Measurements from ENCODE around the gene PKNOX1.
A peak's percentile ranks its signal among the peaks of the same experiment; 100 is the strongest.
"Not testable (repeated sequence)": the region's sequence is repeated elsewhere in the genome, so short reads cannot be mapped to it uniquely, and the experiment has no call there.

PKNOX1 gene

DNA sequence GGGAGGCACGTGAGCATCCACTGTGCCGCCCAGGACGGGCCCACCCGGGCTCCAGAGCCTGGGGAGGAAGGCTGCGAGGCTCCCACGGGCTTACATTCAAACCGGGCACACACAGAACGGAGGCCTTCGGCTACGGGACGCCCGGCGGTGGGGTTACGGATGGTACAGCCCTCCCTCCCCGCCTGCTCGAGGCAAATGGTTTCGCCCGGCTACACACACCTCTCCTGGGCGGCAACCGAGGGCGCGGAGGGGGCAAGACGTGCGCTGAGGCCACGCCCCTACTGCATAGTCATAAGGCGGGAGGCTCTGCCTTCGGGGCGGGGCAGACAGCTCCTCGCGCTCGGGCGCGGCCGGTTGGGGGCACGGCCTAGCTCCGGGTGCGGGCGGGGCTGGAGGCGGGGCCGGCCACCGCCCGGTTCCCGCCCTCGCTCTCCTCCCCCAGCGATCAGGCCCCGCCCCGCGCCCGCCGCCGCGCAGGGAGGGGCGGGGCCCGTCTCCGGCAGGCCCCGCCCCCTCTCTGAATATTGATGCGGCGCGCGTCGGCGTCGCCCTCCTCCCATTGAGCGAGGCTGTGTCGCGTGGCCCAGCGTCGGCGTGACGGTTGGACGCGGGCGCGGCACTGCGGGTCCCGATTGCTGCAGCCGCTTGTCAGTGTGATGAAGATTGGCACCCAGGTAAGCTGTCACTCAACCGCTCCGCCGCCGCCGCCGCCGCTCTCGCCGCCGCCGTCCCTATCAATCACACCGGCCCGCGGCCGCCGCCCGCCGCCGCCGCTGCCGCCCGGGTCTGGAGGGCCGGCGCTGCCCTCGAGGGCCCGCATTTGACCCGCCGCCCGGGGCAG, at the start of gene PKNOX1:
Gene PKNOX1 (plus strand): TSS at position 572 of the 841 bp plus-strand sequence. CDS start 29,820 bp downstream, outside the sequence.
- Histone ChIP-seq H3K4me1 (ENCODE audit: insufficient read depth, poor library complexity, severe bottlenecking) (peaks cover 7% of the 10 kb centered on the region), H3K36me3 (ENCODE audit: low read depth) (peaks cover 16% of the 10 kb centered on the region), H3K27ac (ENCODE audit: poor library complexity, severe bottlenecking) (peak within 1 kb of the TSS; percentile 82), H3K27me3 (ENCODE audit: insufficient read depth, poor library complexity, severe bottlenecking) (no peaks in the 10 kb centered on the region), H3K4me3 (ENCODE audit: severe bottlenecking) (peak within 1 kb of the TSS; percentile 54), H3K9me3 (ENCODE audit: severe bottlenecking) (no peaks in the 10 kb centered on the region)
- DNase-seq (ENCODE audit: low spot score) (peak; percentile 98), ATAC-seq (ENCODE audit: low read depth) (peak; percentile 86)
- TF ChIP-seq, protein P1, sequence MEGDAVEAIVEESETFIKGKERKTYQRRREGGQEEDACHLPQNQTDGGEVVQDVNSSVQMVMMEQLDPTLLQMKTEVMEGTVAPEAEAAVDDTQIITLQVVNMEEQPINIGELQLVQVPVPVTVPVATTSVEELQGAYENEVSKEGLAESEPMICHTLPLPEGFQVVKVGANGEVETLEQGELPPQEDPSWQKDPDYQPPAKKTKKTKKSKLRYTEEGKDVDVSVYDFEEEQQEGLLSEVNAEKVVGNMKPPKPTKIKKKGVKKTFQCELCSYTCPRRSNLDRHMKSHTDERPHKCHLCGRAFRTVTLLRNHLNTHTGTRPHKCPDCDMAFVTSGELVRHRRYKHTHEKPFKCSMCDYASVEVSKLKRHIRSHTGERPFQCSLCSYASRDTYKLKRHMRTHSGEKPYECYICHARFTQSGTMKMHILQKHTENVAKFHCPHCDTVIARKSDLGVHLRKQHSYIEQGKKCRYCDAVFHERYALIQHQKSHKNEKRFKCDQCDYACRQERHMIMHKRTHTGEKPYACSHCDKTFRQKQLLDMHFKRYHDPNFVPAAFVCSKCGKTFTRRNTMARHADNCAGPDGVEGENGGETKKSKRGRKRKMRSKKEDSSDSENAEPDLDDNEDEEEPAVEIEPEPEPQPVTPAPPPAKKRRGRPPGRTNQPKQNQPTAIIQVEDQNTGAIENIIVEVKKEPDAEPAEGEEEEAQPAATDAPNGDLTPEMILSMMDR (IDR thresholded peaks at IDR 0.05; ENCODE audit: poor library complexity, severe bottlenecking): no peak

DNA sequence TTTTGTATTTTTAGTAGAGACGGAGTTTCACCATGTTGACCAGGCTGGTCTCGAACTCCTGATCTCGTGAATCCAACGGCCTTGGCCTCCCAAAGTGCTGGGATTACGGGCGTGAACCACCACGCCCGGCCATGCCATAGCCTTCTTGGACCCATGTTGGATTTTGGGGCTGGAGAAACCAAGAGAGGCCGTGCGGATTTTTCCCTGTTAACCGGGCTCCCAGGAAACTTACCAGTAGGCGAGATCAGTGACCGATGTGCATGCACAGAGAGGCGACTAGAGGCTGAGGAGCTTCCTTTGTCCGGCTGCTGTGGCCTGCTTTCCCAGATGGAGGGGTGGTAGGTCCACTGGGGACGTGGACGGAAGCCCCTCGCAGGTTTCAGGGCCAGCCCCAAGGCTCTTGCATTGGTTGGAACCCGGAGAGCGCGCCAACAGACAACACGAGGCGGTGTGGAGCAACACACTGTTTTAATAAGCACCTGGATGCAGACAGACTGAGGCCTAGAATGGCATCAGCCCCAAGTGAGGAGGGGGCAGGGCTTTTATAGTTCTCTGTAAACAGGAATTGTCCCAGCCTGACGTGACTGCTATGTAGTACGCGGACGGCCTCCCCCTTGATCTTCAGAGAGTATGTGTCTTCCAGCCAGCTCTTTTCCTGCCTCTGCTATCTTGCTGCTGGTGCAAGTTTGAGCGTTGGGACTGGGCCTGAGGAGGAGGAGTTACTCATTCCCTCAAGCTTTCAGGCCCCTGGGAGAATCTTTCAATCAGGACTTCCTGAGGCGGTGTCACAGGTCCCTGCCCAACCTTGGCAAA, 49.0 kb upstream of the PKNOX1 start, which contains the start of gene ERVH48-1:
Gene ERVH48-1 (minus strand): TSS at position 517 of the 813 bp plus-strand sequence. CDS start 6,624 bp downstream, outside the sequence.
- H3K27ac ChIP-seq (ENCODE audit: poor library complexity, severe bottlenecking): peak within 1 kb of the TSS; percentile 32
- H3K27me3 ChIP-seq (ENCODE audit: insufficient read depth, poor library complexity, severe bottlenecking): no peaks in the 10 kb centered on the region
- H3K4me1 ChIP-seq (ENCODE audit: insufficient read depth, poor library complexity, severe bottlenecking): peaks cover 6% of the 10 kb centered on the region
- DNase-seq (ENCODE audit: low spot score) (no peak), ATAC-seq (ENCODE audit: low read depth) (no peak)
- TF ChIP-seq, protein P1 (IDR thresholded peaks at IDR 0.05; ENCODE audit: poor library complexity, severe bottlenecking): no peak
- H3K36me3 ChIP-seq (ENCODE audit: low read depth): no peaks in the 10 kb centered on the region
- H3K4me3 ChIP-seq (ENCODE audit: severe bottlenecking): no peak within 1 kb of the TSS
- no peaks in the 10 kb centered on the region for H3K9me3 ChIP-seq (ENCODE audit: severe bottlenecking)

- H3K27ac ChIP-seq (ENCODE audit: poor library complexity, severe bottlenecking); H3K4me1 ChIP-seq (ENCODE audit: insufficient read depth, poor library complexity, severe bottlenecking); H3K9me3 ChIP-seq (ENCODE audit: severe bottlenecking); H3K36me3 ChIP-seq (ENCODE audit: low read depth); H3K4me3 ChIP-seq (ENCODE audit: severe bottlenecking); ATAC-seq (ENCODE audit: low read depth); DNase-seq (ENCODE audit: low spot score); H3K27me3 ChIP-seq (ENCODE audit: insufficient read depth, poor library complexity, severe bottlenecking): not testable (repeated sequence)
Observed at GRCh38 chr21:42927474-42928200, 46.7 kb upstream of the PKNOX1 start.

- no peak for ATAC-seq (ENCODE audit: low read depth)
- no peaks in the 10 kb centered on the region for H3K27me3 ChIP-seq (ENCODE audit: insufficient read depth, poor library complexity, severe bottlenecking)
Observed at GRCh38 chr21:42929969-42930368, 44.4 kb upstream of the PKNOX1 start.

More at GRCh38 chr21:42929969-42930368, 44.4 kb upstream of the PKNOX1 start:
- Histone ChIP-seq H3K27ac (ENCODE audit: poor library complexity, severe bottlenecking) (no peak overlapping the region), H3K9me3 (ENCODE audit: severe bottlenecking) (no peaks in the 10 kb centered on the region), H3K36me3 (ENCODE audit: low read depth) (no peaks in the 10 kb centered on the region), H3K4me1 (ENCODE audit: insufficient read depth, poor library complexity, severe bottlenecking) (no peaks in the 10 kb centered on the region), H3K4me3 (ENCODE audit: severe bottlenecking) (no peak overlapping the region)
- TF ChIP-seq, protein P1 (IDR thresholded peaks at IDR 0.05; ENCODE audit: poor library complexity, severe bottlenecking): no peak
- DNase-seq (ENCODE audit: low spot score): no peak

Data from RWPE2 (cell line).